Smooth muscle cell (in vitro differentiated cells): ENCODE results near the gene HOXB4. TPM values are rescaled to one million over a fixed set of nuclear protein-coding genes. Genes with fewer than 3 reads are reported as not detected.

Source experiments
- DNase-seq: peaks from one replicate; lab custom pipeline; 2025; ENCODE audit not compliant: unreplicated experiment; lab: John Stamatoyannopoulos, UW
- H2AFZ ChIP-seq: fragments of 200-600 bp; sonication (generic); 2 replicates; pipeline ENCODE4 v1.6.0; 2016; ENCODE audit warnings: antibody characterized with exemption, low read depth, mild to moderate bottlenecking
- H3F3A ChIP-seq: fragments of 200-600 bp; sonication (generic); 2 replicates; pipeline ENCODE4 v1.6.0; 2017; ENCODE audit warnings: antibody characterized with exemption, low read depth
- H3K27ac ChIP-seq: fragments of 200-600 bp; sonication (generic); 2 replicates; pipeline ENCODE4 v1.5.1; 2016; ENCODE audit warnings: low read depth, mild to moderate bottlenecking
- H3K27me3 ChIP-seq: fragments of 200-600 bp; sonication (generic); 2 replicates; pipeline ENCODE4 v1.6.1; 2016; ENCODE audit warnings: low read depth, mild to moderate bottlenecking
- H3K36me3 ChIP-seq: fragments of 200-600 bp; sonication (generic); 2 replicates; pipeline ENCODE4 v1.5.1; 2016; ENCODE audit warnings: low read depth
- H3K4me1 ChIP-seq: fragments of 200-600 bp; sonication (generic); 2 replicates; pipeline ENCODE4 v1.5.1; 2016; ENCODE audit warnings: low read depth
- H3K4me2 ChIP-seq: fragments of 200-600 bp; sonication (generic); 2 replicates; pipeline ENCODE4 v1.6.0; 2016; ENCODE audit warnings: mild to moderate bottlenecking
- H3K4me3 ChIP-seq: fragments of 200-600 bp; sonication (generic); 2 replicates; pipeline ENCODE4 v1.5.1; 2016; ENCODE audit warnings: mild to moderate bottlenecking
- H3K79me2 ChIP-seq: fragments of 200-600 bp; sonication (generic); 2 replicates; pipeline ENCODE4 v1.6.0; 2016; ENCODE audit warnings: low read depth, mild to moderate bottlenecking
- H3K9ac ChIP-seq: fragments of 200-600 bp; sonication (generic); 2 replicates; pipeline ENCODE4 v1.6.0; 2016; ENCODE audit warnings: low read depth
- H3K9me3 ChIP-seq: fragments of 200-600 bp; sonication (generic); replicated peaks from 2 replicates; pipeline ENCODE4 v1.5.1; 2016; ENCODE audit warnings: low read depth
- H4K20me1 ChIP-seq: fragments of 200-600 bp; sonication (generic); 2 replicates; pipeline ENCODE4 v1.6.0; 2016; ENCODE audit warnings: low read depth
- CTCF ChIP-seq: fragments of 200-600 bp; sonication (generic); IDR thresholded peaks from 2 replicates; pipeline ENCODE4 v1.5.1; 2017; ENCODE audit warnings: borderline replicate concordance, mild to moderate bottlenecking, antibody characterized with exemption; ENCODE audit not compliant: insufficient read depth, poor library complexity, severe bottlenecking
- WGBS: methylation state at CpG from one replicate; pipeline ENCODE4 v1.1.7; 2016; ENCODE audit warnings: low lambda C conversion rate; 5-methylcytosine and 5-hydroxymethylcytosine counted together
- polyA plus RNA-seq: library from polyadenylated mRNA; unstranded; fragments of >200 nt; fragmentation: Nextera tagmentation; extraction: Ambion mirVana; gene quantifications from 2 replicates; pipeline ENCODE4 v1.2.1, GENCODE V29; 2016
- total RNA-seq: library from RNA; depleted of rRNA; stranded (reverse); fragments of >200 nt; gene quantifications from 2 replicates; pipeline ENCODE4 v1.2.3, GENCODE V29; 2014

The HOXB4 gene
- total and polyA plus RNA-seq, 2 experiments from 2014 or later = 0.96 to 2.6 TPM

- no peak for TF ChIP-seq CTCF
- Histone ChIP-seq H3K27ac (no peak overlapping the region), H3K9ac (no peak overlapping the region), H3K27me3 (peaks cover 51% of the 10 kb centered on the region), H3K9me3 (no peaks in the 10 kb centered on the region), H3K36me3 (no peaks in the 10 kb centered on the region), H3K4me1 (no peaks in the 10 kb centered on the region), H4K20me1 (peaks cover 33% of the 10 kb centered on the region), H2AFZ (no peak overlapping the region), H3F3A (peaks cover 20% of the 10 kb centered on the region), H3K79me2 (peaks cover 14% of the 10 kb centered on the region), H3K4me3 (no peak overlapping the region), H3K4me2 (peak overlapping the region; percentile 65)
- DNase-seq = no peak
- WGBS = 60% methylated on average over 16 of the region's 19 CpGs
These were observed 27.0 kb downstream of the HOXB4 start for GRCh38 chr17:48551214-48551555.

GRCh38 chr17:48550502-48551213 lies 27.5 kb downstream of the HOXB4 start:
- no peak overlapping the region for H3K9ac ChIP-seq
- TF ChIP-seq CTCF = no peak

GRCh38 chr17:48549914-48550501 lies 28.1 kb downstream of the HOXB4 start:
- Histone ChIP-seq H3K4me3 (no peak overlapping the region), H3K4me2 (no peak overlapping the region), H3K27me3 (peaks cover 41% of the 10 kb centered on the region), H3K9ac (no peak overlapping the region), H4K20me1 (peaks cover 22% of the 10 kb centered on the region), H3K79me2 (peaks cover 14% of the 10 kb centered on the region), H3K36me3 (no peaks in the 10 kb centered on the region), H3K27ac (peak overlapping the region; percentile 93), H2AFZ (no peak overlapping the region), H3F3A (peaks cover 30% of the 10 kb centered on the region), H3K9me3 (no peaks in the 10 kb centered on the region), H3K4me1 (no peaks in the 10 kb centered on the region)
- 74% methylated on average over 18 of the region's 18 CpGs for WGBS
- DNase-seq = no peak
- peak; percentile 32 for TF ChIP-seq CTCF

More at GRCh38 chr17:48550502-48551213, 27.5 kb downstream of the HOXB4 start:
- H3K4me1 ChIP-seq = no peaks in the 10 kb centered on the region
- H3K27ac ChIP-seq = no peak overlapping the region
- H3K4me3 ChIP-seq = no peak overlapping the region
- H3K4me2 ChIP-seq = peak overlapping the region; percentile 65
- peaks cover 14% of the 10 kb centered on the region for H3K79me2 ChIP-seq
- no peaks in the 10 kb centered on the region for H3K36me3 ChIP-seq
- 41% methylated on average over 46 of the region's 70 CpGs for WGBS
- DNase-seq = no peak
- no peaks in the 10 kb centered on the region for H3K9me3 ChIP-seq
- H3F3A ChIP-seq = peaks cover 24% of the 10 kb centered on the region
- H4K20me1 ChIP-seq = peaks cover 28% of the 10 kb centered on the region
- H2AFZ ChIP-seq = no peak overlapping the region
- H3K27me3 ChIP-seq = peaks cover 47% of the 10 kb centered on the region
